ENCODE measurements around the gene SCN2B. TPM values are rescaled to one million over a fixed set of nuclear protein-coding genes. Genes with fewer than 3 reads are reported as not detected.

Gene SCN2B
- total RNA-seq, 1 donor: not detected

GRCh38 chr11:118201966-118202365 is 25.5 kb upstream of the SCN2B start:
- DNase-seq (ENCODE audit: low read depth): no peak
- TF ChIP-seq CTCF (IDR thresholded peaks at IDR 0.05; ENCODE audit: insufficient read depth, low read length): no peak
- no peak overlapping the region for H3K4me3 ChIP-seq (ENCODE audit: low read depth, low read length)

- TF ChIP-seq CTCF (IDR thresholded peaks at IDR 0.05; ENCODE audit: insufficient read depth, low read length): no peak
- no peak overlapping the region for H3K4me3 ChIP-seq (ENCODE audit: low read depth, low read length)
- DNase-seq (ENCODE audit: low read depth): no peak
These were observed 24.7 kb upstream of the SCN2B start for GRCh38 chr11:118200901-118201680.

DNA sequence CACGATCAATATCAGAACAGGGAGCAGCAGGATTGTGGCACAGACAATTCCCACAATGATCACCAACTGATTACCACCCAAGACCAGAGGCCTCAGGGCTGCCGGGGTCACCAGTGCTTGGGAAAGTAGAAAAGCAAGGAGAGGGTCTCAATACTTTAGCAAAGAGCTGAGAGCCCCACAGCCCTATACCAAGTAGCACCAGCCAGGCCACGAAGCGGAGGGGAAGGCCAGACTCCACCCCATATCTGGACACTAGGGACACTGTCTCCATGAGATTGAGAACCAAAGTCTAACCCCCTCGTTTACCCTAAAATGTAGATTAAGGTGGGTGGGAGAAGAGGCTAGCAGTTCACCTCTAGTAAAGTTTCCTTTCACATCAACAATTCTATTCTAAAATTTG is 24.1 kb upstream of the SCN2B start:
- TF ChIP-seq CTCF (IDR thresholded peaks at IDR 0.05; ENCODE audit: insufficient read depth, low read length): no peak
- H3K4me3 ChIP-seq (ENCODE audit: low read depth, low read length): no peak overlapping the region
- DNase-seq (ENCODE audit: low read depth): no peak

GRCh38 chr11:118199135-118199534 is 22.7 kb upstream of the SCN2B start:
- no peak for DNase-seq (ENCODE audit: low read depth)
- H3K4me3 ChIP-seq (ENCODE audit: low read depth, low read length): no peak overlapping the region
- TF ChIP-seq CTCF (IDR thresholded peaks at IDR 0.05; ENCODE audit: insufficient read depth, low read length): no peak

- peak; percentile 95 for TF ChIP-seq CTCF (IDR thresholded peaks at IDR 0.05; ENCODE audit: insufficient read depth, low read length)
- peak; percentile 67 for DNase-seq (ENCODE audit: low read depth)
- H3K4me3 ChIP-seq (ENCODE audit: low read depth, low read length): peak overlapping the region; percentile 33
These were observed 21.9 kb upstream of the SCN2B start for GRCh38 chr11:118198370-118198769.

DNA sequence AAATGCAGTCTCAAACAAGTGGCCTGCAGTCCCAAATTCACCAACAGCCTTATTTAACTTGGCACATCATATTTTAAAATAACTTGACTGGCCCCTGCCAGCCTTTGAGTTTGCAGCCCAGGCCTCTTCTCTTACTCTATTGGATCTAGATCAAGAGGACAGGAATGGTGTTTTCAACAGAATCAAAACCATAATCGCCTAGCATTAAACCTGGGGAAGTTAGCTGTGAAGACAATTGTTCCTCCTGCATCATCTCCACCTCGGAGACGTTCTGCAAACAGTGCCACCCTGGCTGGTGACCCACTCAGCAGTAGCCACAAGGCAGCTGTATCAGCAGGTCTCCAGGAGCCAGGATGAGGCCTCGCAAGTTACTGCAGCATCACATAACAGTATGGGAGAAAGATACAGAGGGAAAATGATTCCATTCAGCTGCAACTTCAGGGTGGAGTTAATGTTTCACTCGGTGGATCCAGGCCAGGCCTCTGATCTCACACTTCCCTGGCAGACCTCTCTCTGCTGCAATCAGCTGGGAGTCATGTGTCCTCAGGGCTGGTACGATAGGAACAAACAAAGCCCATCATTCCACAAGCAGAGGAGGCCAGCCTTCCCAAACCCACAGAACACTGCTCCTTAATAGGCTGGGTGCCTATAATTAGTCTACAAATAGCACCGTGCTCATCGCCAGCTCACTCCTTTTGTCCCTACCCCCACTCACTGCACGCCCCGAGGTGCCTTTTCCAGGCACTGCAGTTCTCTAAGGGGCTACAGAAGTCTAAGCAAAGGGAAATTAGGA is 18.6 kb upstream of the SCN2B start:
- peak; percentile 94 for DNase-seq (ENCODE audit: low read depth)
- TF ChIP-seq CTCF (IDR thresholded peaks at IDR 0.05; ENCODE audit: insufficient read depth, low read length): no peak

More for the DNA sequence above, 18.6 kb upstream of the SCN2B start:
- no peak overlapping the region for H3K4me3 ChIP-seq (ENCODE audit: low read depth, low read length)

All from fibroblast of the aortic adventitia (primary cell).